K562 (cell line): Measurements from ENCODE around the gene ADGRD1. TPM values are rescaled to one million over a fixed set of nuclear protein-coding genes. Genes with fewer than 3 reads are reported as not detected.
A peak's percentile ranks its signal among the peaks of the same experiment; 100 is the strongest.

ENCODE experiments used
- ATAC-seq: fragments of 200-7000 bp; cut with Tn5 transposase; 3 replicates; pipeline ENCODE4 v1.9.1; 2020; ENCODE audit warnings: moderate library complexity
- BruUV-seq: library from RNA; stranded (reverse); fragments of 400-500 nt; replicated peaks from 2 replicates; lab custom pipeline; 2021; lab: Mats Ljungman, UMichigan
- CTCF ChIA-PET: fragments of 300-600 bp; formaldehyde crosslinking; extraction: SDS; loops from one replicate; lab custom pipeline; 2021; ENCODE audit warnings: low intra/inter-chr PET ratio; lab: Yijun Ruan, JAX
- POLR2A ChIA-PET: fragments of 300-600, 350-650 bp; sonication (Branson Sonifier 250); formaldehyde crosslinking; extraction: SDS; loops from one replicate; lab custom pipeline; 2021; ENCODE audit warnings: antibody characterized with exemption, inconsistent platforms; lab: Yijun Ruan, JAX
- DNase-seq, 4 experiments: peaks; one replicate each; pipeline versions ENCODE4 v3.0.0 to v3.0.0-alpha.2; 2011 to 2018; ENCODE audit warnings: low spot score in 3 of 4, mixed read lengths in 3 of 4; ENCODE audit errors: extremely low read depth in 1 of 4
- FAIRE-seq: peaks from 2 replicates; lab custom pipeline; 2011; peaks lifted over from hg19 to GRCh38; lab: Jason Lieb, UNC
- H2AFZ ChIP-seq: 2 replicates; pipeline ENCODE4 v1.6.0; 2011; ENCODE audit warnings: low read depth, low read length, control low read depth, inconsistent platforms
- H3K27ac ChIP-seq: fragments of 200-600 bp; 3 replicates; pipeline ENCODE4 v1.8.0; 2011; ENCODE audit warnings: low read depth, mild to moderate bottlenecking, control low read depth, inconsistent platforms, low read length, moderate library complexity, mixed read lengths; ENCODE audit errors: extremely low read depth
- H3K27me3 ChIP-seq, 2 experiments: fragments of 300-600 bp in 1 of 2; 2 replicates in 1 of 2; 3 replicates in 1 of 2; pipeline versions ENCODE4 v1.6.0 to v1.8.0; 2011; ENCODE audit warnings: inconsistent platforms in 2 of 2, low read length in 2 of 2, mild to moderate bottlenecking in 1 of 2, mixed read lengths in 1 of 2, moderate library complexity in 1 of 2; ENCODE audit not compliant: control insufficient read depth in 2 of 2, insufficient read depth in 2 of 2
- H3K36me3 ChIP-seq: fragments of 300-600 bp; 3 replicates; pipeline ENCODE4 v1.8.0; 2011; ENCODE audit warnings: mild to moderate bottlenecking, low read length, inconsistent platforms; ENCODE audit not compliant: control insufficient read depth, insufficient read depth
- H3K4me1 ChIP-seq, 2 experiments: fragments of 200-600 bp in 1 of 2; replicated peaks in 1 of 2; 2 replicates in 1 of 2; 3 replicates in 1 of 2; pipeline versions ENCODE4 v1.5.1 to v1.8.0; 2011; ENCODE audit warnings: inconsistent platforms in 2 of 2, low read length in 2 of 2, mild to moderate bottlenecking in 1 of 2, mixed read lengths in 1 of 2, moderate library complexity in 1 of 2; ENCODE audit not compliant: control insufficient read depth in 2 of 2, insufficient read depth in 2 of 2
- H3K4me2 ChIP-seq: 2 replicates; pipeline ENCODE4 v1.6.1; 2011; ENCODE audit warnings: low read length, control low read depth, inconsistent platforms, mixed read lengths; ENCODE audit not compliant: insufficient read depth
- H3K4me3 ChIP-seq: fragments of 200-600 bp; sonication (generic), shearing (Covaris generic); 2 replicates; pipeline ENCODE4 v1.5.1; 2016; ENCODE audit warnings: control low read depth, inconsistent platforms
- H3K79me2 ChIP-seq: fragments of 200-600 bp; 3 replicates; pipeline ENCODE4 v1.8.0; 2011; ENCODE audit warnings: low read length, inconsistent platforms; ENCODE audit not compliant: control insufficient read depth, insufficient read depth
- H3K9ac ChIP-seq, 2 experiments: 2 replicates each; pipeline versions ENCODE4 v1.6.0 to v1.6.1; 2011; ENCODE audit warnings: low read depth in 2 of 2, low read length in 2 of 2, control low read depth in 1 of 2, inconsistent platforms in 1 of 2, mild to moderate bottlenecking in 1 of 2, mixed read lengths in 1 of 2; ENCODE audit not compliant: insufficient read depth in 1 of 2
- H3K9me1 ChIP-seq: one replicate; pipeline ENCODE4 v1.6.0; 2011; ENCODE audit warnings: inconsistent platforms, mild to moderate bottlenecking, low read length, moderate library complexity; ENCODE audit not compliant: control insufficient read depth, insufficient read depth
- H3K9me3 ChIP-seq: replicated peaks from 2 replicates; pipeline ENCODE4 v1.5.1; 2011; ENCODE audit warnings: low read depth, low read length, inconsistent platforms; ENCODE audit not compliant: control insufficient read depth, insufficient read depth
- H4K20me1 ChIP-seq: replicated peaks from 2 replicates; pipeline ENCODE4 v1.6.1; 2011; ENCODE audit warnings: low read length, inconsistent platforms, mixed read lengths; ENCODE audit not compliant: control insufficient read depth, insufficient read depth
- CBX2 ChIP-seq: fragments of 200-600 bp; sonication (generic); IDR thresholded peaks from one replicate; pipeline ENCODE4 v1.6.1; 2012; ENCODE audit warnings: mild to moderate bottlenecking, low read length, inconsistent platforms; ENCODE audit not compliant: insufficient read depth, poor library complexity, severe bottlenecking
- CHD2 ChIP-seq: IDR thresholded peaks from 2 replicates; pipeline ENCODE4 v1.6.1; 2011; ENCODE audit warnings: low read depth, low read length
- ETV1 ChIP-seq: fragments of 450-650 bp; conservative IDR thresholded peaks from 2 replicates; pipeline ENCODE4 v1.6.1; 2016; ENCODE audit warnings: missing genetic modification characterization, control low read depth, low read depth, missing compliant biosample characterization
- FOS ChIP-seq: IDR thresholded peaks from 3 replicates; pipeline ENCODE4 v1.6.1; 2011; ENCODE audit not compliant: insufficient read length; ENCODE audit errors: extremely low read depth
- FOXJ3 ChIP-seq: sonication (generic); formaldehyde crosslinking; IDR thresholded peaks from 2 replicates; pipeline ENCODE4 v1.4.0; 2020; ENCODE audit warnings: mild to moderate bottlenecking, missing genetic modification reagents
- GABPA ChIP-seq: fragments of 200-800 bp; sonication (Bioruptor generic); conservative IDR thresholded peaks from 2 replicates; pipeline ENCODE4 v1.6.1; 2016; ENCODE audit warnings: low read depth, missing genetic modification characterization, missing compliant biosample characterization
- KDM5B ChIP-seq: fragments of 200-600 bp; sonication (generic); IDR thresholded peaks from 2 replicates; pipeline ENCODE4 v1.6.1; 2012; ENCODE audit warnings: low read depth, mild to moderate bottlenecking, moderate library complexity, low read length, control low read depth, inconsistent platforms; ENCODE audit not compliant: insufficient replicate concordance
- RBM25 ChIP-seq: fragments of 200-400 bp; formaldehyde crosslinking; IDR thresholded peaks from 2 replicates; pipeline ENCODE4 v1.6.1; 2018; ENCODE audit warnings: low read length, low read depth, moderate library complexity; ENCODE audit not compliant: severe bottlenecking
- SIRT6 ChIP-seq: IDR thresholded peaks from one replicate; pipeline ENCODE4 v1.6.1; 2012; ENCODE audit warnings: low read depth, mild to moderate bottlenecking, control low read depth, inconsistent platforms, low read length, moderate library complexity
- TAF15 ChIP-seq: fragments of 200-400 bp; formaldehyde crosslinking; IDR thresholded peaks from 2 replicates; pipeline ENCODE4 v1.6.1; 2017; ENCODE audit warnings: mild to moderate bottlenecking, low read depth, low read length, moderate library complexity
- TEAD2 ChIP-seq: fragments of 450-650 bp; IDR thresholded peaks from 2 replicates; pipeline ENCODE4 v1.6.1; 2016; ENCODE audit warnings: missing genetic modification characterization, control low read depth, missing compliant biosample characterization
- ZBTB17 ChIP-seq: fragments of 450-650 bp; formaldehyde crosslinking; IDR thresholded peaks from 2 replicates; pipeline ENCODE4 v1.4.0; 2020; ENCODE audit warnings: mild to moderate bottlenecking
- ZEB2 ChIP-seq: fragments of 450-650 bp; IDR thresholded peaks from 2 replicates; pipeline ENCODE4 v1.6.1; 2016
- ZNF316 ChIP-seq: fragments of 450-650 bp; IDR thresholded peaks from 2 replicates; pipeline ENCODE4 v1.6.1; 2016
- ZZZ3 ChIP-seq: fragments of 450-650 bp; IDR thresholded peaks from 2 replicates; pipeline ENCODE4 v1.6.1; 2016; ENCODE audit warnings: antibody characterized with exemption, mild to moderate bottlenecking, moderate library complexity
- WGBS: fragments of 100-300 bp; shearing (Covaris generic); methylation state at CpG from one replicate; pipeline ENCODE4 v1.1.6; 2016; ENCODE audit warnings: low coverage, mixed read lengths; ENCODE audit not compliant: insufficient coverage; ENCODE audit errors: missing lambda C conversion rate; 5-methylcytosine and 5-hydroxymethylcytosine counted together
- in situ Hi-C: fragments of 300-500 bp; cut with MboI; formaldehyde crosslinking; loops from 4 replicates; pipeline ENCODE4 v1.15.0; 2018; ENCODE audit warnings: inconsistent platforms, mixed read lengths
- intact Hi-C: fragments of 100-400 bp; cut with micrococcal nuclease; formaldehyde crosslinking; loops from 2 replicates; pipeline ENCODE4 v1.14.2; 2022
- polyA plus RNA-seq, 8 experiments: library from polyadenylated mRNA; depleted of rRNA in 4 of 8; stranded (reverse) in 5 of 8; unstranded in 3 of 8; fragments of >200 nt; fragmentation: Nextera tagmentation in 2 of 8; fragmentation: Illumina TruSeq in 1 of 8; extraction: Ambion mirVana in 2 of 8; extraction: Trizol in 1 of 8; gene quantifications; 2 replicates each; pipeline versions ENCODE4 v1.2.1 to v1.2.3, GENCODE V29; 2011 to 2014; ENCODE audit warnings: inconsistent platforms in 1 of 8, missing spikeins in 1 of 8
- total RNA-seq, 7 experiments: library from RNA; depleted of rRNA in 6 of 7; stranded (reverse); fragments of >200 nt in 6 of 7; fragmentation: Illumina TruSeq in 2 of 7; extraction: Trizol in 2 of 7; gene quantifications; 2 replicates each; pipeline versions ENCODE4 v1.2.1 to v1.2.3, GENCODE V29; 2011 to 2021; ENCODE audit warnings: low replicate concordance in 1 of 7
- TF ChIP-seq, protein P1 (sequence below): fragments of 450-650 bp; formaldehyde crosslinking; IDR thresholded peaks from 2 replicates; pipeline ENCODE4 v1.4.0; 2022; ENCODE audit warnings: missing genetic modification characterization
- TF ChIP-seq, protein P2 (sequence below): fragments of 250-450 bp; sonication (Bioruptor Pico); IDR thresholded peaks from 2 replicates; pipeline ENCODE4 v1.8.0; 2022; ENCODE audit warnings: inconsistent platforms
- TF ChIP-seq, protein P3 (sequence below), 3 experiments: fragments of 200-800 bp in 1 of 3; sonication (Bioruptor generic) in 1 of 3; sonication (generic) in 1 of 3; formaldehyde crosslinking in 1 of 3; IDR thresholded peaks; 2 replicates each; pipeline versions ENCODE4 v1.6.1 to v1.8.0; 2016 to 2022; ENCODE audit warnings: mild to moderate bottlenecking in 2 of 3, missing compliant biosample characterization in 2 of 3, missing genetic modification characterization in 2 of 3, missing genetic modification reagents in 1 of 3

The ADGRD1 gene
- total and polyA plus RNA-seq, 9 of the 15 experiments (the other 6 are each of a cell fraction or from before 2014, with no cell fraction given): 1.7 to 11.7 (median 3.3) TPM

DNA sequence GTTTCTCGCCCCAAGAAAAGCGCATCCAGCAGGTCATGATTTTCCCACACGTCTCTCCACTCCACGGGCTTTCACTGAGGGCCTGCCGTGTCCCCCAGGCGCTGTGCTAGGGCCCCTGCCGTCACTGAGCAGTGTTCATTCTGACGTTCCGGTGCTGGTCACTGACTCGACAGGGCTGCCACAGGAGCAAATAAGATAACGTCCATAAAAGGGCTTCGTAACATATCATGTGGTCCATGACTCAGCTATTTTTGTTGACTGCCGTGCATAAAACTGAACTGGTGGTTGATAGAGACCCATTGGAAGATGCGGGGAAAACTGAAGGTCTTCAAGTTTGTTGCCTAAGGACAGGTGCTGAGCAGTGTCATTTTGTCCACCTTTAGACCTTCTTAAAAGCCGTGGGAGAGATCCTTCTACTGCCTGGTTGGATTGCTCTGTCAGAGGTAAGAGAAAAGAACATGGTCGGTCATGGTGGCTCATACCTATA lies 46.3 kb downstream of the ADGRD1 start:
- peak overlapping the region; percentile 86 for H2AFZ ChIP-seq
- no peaks in the 10 kb centered on the region; the same call in 2 of the 3 replicates for H3K79me2 ChIP-seq
- H3K4me2 ChIP-seq: peak overlapping the region; percentile 75
- H3K27ac ChIP-seq: peak overlapping the region; percentile 72
- H3K9me1 ChIP-seq: no peaks in the 10 kb centered on the region
- H3K27me3 ChIP-seq: no peaks in the 10 kb centered on the region
- no TSS peak for BruUV-seq
- DNase-seq (peak; percentile 61 to 89 (median 74)), FAIRE-seq (peak; percentile 97), ATAC-seq (peak; percentile 97)
- peak overlapping the region; percentile 39 to 56; a peak in 3 of 4 replicates for H3K9ac ChIP-seq
- CTCF ChIA-PET: no interaction called here
- H4K20me1 ChIP-seq: no peaks in the 10 kb centered on the region
- 8% methylated on average over 15 of the region's 16 CpGs for WGBS
- no peaks in the 10 kb centered on the region for H3K36me3 ChIP-seq
- 0 out of 2 replicates have a peak, but pooled peaks cover 2% of the 10 kb centered on the region for H3K9me3 ChIP-seq
- H3K4me3 ChIP-seq: no peak overlapping the region
- POLR2A ChIA-PET: interaction anchor here (0.6 to 1.3 kb wide), 4 partner anchors 13 to 162 kb away, joined by 3 read pairs; no protein-coding TSS in a partner anchor
- in situ Hi-C loops (no loop called here), intact Hi-C loops (loop anchor here (5.0 kb wide), 1 partner anchor 48 kb away; the partner anchor contains the start of gene ADGRD1)
- H3K4me1 ChIP-seq: peaks cover 11 to 27% of the 10 kb centered on the region in 2 experiments
- TF ChIP-seq ETV1 (tag): peak; percentile 74
- no peak for TF ChIP-seq CBX2
- no peak for TF ChIP-seq KDM5B
- TF ChIP-seq SIRT6: no peak
- no peak for TF ChIP-seq ZBTB17
- TF ChIP-seq, protein P1, sequence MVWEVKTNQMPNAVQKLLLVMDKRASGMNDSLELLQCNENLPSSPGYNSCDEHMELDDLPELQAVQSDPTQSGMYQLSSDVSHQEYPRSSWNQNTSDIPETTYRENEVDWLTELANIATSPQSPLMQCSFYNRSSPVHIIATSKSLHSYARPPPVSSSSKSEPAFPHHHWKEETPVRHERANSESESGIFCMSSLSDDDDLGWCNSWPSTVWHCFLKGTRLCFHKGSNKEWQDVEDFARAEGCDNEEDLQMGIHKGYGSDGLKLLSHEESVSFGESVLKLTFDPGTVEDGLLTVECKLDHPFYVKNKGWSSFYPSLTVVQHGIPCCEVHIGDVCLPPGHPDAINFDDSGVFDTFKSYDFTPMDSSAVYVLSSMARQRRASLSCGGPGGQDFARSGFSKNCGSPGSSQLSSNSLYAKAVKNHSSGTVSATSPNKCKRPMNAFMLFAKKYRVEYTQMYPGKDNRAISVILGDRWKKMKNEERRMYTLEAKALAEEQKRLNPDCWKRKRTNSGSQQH (CRISPR knock-in tag): no peak
- no peak for TF ChIP-seq GABPA (tag)
- 0 out of 2 replicates have a peak, but pooled peaks have one; percentile 33 for TF ChIP-seq ZEB2
- TF ChIP-seq TAF15: no peak
- TF ChIP-seq, protein P2, sequence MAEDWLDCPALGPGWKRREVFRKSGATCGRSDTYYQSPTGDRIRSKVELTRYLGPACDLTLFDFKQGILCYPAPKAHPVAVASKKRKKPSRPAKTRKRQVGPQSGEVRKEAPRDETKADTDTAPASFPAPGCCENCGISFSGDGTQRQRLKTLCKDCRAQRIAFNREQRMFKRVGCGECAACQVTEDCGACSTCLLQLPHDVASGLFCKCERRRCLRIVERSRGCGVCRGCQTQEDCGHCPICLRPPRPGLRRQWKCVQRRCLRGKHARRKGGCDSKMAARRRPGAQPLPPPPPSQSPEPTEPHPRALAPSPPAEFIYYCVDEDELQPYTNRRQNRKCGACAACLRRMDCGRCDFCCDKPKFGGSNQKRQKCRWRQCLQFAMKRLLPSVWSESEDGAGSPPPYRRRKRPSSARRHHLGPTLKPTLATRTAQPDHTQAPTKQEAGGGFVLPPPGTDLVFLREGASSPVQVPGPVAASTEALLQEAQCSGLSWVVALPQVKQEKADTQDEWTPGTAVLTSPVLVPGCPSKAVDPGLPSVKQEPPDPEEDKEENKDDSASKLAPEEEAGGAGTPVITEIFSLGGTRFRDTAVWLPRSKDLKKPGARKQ (CRISPR knock-in tag): no peak
- TF ChIP-seq, protein P3, sequence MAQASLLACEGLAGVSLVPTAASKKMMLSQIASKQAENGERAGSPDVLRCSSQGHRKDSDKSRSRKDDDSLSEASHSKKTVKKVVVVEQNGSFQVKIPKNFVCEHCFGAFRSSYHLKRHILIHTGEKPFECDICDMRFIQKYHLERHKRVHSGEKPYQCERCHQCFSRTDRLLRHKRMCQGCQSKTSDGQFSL (CRISPR knock-in tag; IDR thresholded peaks at IDR 0.05): no peak
- TF ChIP-seq, protein P3 (tag; IDR thresholded peaks at IDR 0.05): no peak
- TF ChIP-seq CHD2: no peak
- no peak for TF ChIP-seq FOXJ3 (CRISPR knock-in tag)
- TF ChIP-seq FOS: no peak
- TF ChIP-seq RBM25: peak; percentile 35
- peak; percentile 100 for TF ChIP-seq ZNF316
- TF ChIP-seq ZZZ3: no peak
- no peak for TF ChIP-seq TEAD2 (tag)
